SH-SY5Y (cell line): ENCODE measurements around the gene COMMD2.

Experiments
- GATA2 ChIP-seq: IDR thresholded peaks from 2 replicates; pipeline ENCODE4 v1.6.1; 2011; ENCODE audit warnings: mild to moderate bottlenecking, low read depth, low read length
- GATA3 ChIP-seq: IDR thresholded peaks from 2 replicates; pipeline ENCODE4 v1.6.1; 2011; ENCODE audit warnings: low read depth, mild to moderate bottlenecking, low read length, moderate library complexity

DNA sequence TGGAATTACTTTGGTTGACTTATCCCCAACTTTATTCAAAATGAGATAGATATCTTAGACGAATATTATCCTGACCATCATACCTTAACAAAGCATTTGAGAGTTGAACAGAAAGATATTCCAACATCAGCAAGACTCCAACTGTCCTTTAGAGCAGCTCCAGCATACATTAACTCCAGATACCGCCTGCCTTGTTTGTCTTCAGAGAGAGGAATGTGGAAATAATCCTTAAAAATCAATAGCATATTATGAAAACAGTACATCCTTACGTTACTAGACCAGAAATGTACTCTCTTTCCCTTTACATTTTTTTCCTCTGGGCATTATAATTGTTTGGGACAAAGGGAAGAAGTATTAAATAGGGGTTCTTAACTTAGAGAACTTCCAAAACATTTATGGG, 38.4 kb upstream of the COMMD2 start:
- TF ChIP-seq GATA2 (no peak), GATA3 (no peak)
